ENCODE data around the gene PPP1R7. TPM values are rescaled to one million over a fixed set of nuclear protein-coding genes. Genes with fewer than 3 reads are reported as not detected.

PPP1R7 gene
- total RNA-seq, 1 experiment from 2014 or later: 45.4 TPM

GRCh38 chr2:241146286-241146685, 4.0 kb upstream of the PPP1R7 start:
- TF ChIP-seq CTCF (IDR thresholded peaks at IDR 0.05 in 2 of 3, conservative IDR thresholded peaks at IDR 0.05 in 1 of 3; ENCODE audit: borderline replicate concordance in 1 of 3, insufficient read depth in 1 of 3, low read depth in 2 of 3, low read length in 2 of 3) (no peak), ZNF274 (IDR thresholded peaks at IDR 0.05; ENCODE audit: low read depth, low read length) (no peak), ZFX (IDR thresholded peaks at IDR 0.05) (no peak), EGR1 (IDR thresholded peaks at IDR 0.05; ENCODE audit: low read depth) (no peak), SIN3A (IDR thresholded peaks at IDR 0.05; ENCODE audit: low read depth) (no peak)
- H3K4me2 ChIP-seq (ENCODE audit: low read length): no peak overlapping the region
- RAD21 ChIA-PET (ENCODE audit: low non-redundant PET in 1 of 2, low total read pairs in 2 of 2, uncharacterized antibody in 2 of 2, unreplicated experiment in 2 of 2): no interaction called here
- CTCF ChIA-PET: no interaction called here
- DNase-seq (ENCODE audit: low read depth, low spot score) (no peak), ATAC-seq (no peak)
- H3K9ac ChIP-seq (ENCODE audit: low read length): no peak overlapping the region
- POLR2A ChIA-PET: no interaction called here
- H3K27ac ChIP-seq (ENCODE audit: low read depth, low read length): no peak overlapping the region
- no peaks in the 10 kb centered on the region for H3K9me2 ChIP-seq (ENCODE audit: insufficient read depth)
- H4K20me1 ChIP-seq (ENCODE audit: insufficient read depth): no peaks in the 10 kb centered on the region
- no peaks in the 10 kb centered on the region; a peak in 2 of 4 replicates for H3K36me3 ChIP-seq (ENCODE audit: control insufficient read depth in 1 of 2, insufficient read depth in 2 of 2, low read length in 2 of 2)
- H3K4me3 ChIP-seq (replicated peaks in 1 of 2; ENCODE audit: low read depth in 1 of 2, low read length in 2 of 2): no peak overlapping the region
- no peaks in the 10 kb centered on the region for H3K9me3 ChIP-seq (ENCODE audit: control insufficient read depth in 1 of 2, insufficient read depth in 1 of 2, low read depth in 1 of 2, low read length in 2 of 2)
- no TSS peak for BruUV-seq (replicated peaks)
- H3K79me2 ChIP-seq (ENCODE audit: insufficient read depth, low read length): peaks cover 46% of the 10 kb centered on the region
- H2AFZ ChIP-seq (ENCODE audit: low read depth, low read length, poor library complexity, severe bottlenecking): no peak overlapping the region
- peaks cover 9 to 20% of the 10 kb centered on the region in 2 experiments; a peak in 3 of 4 replicates for H3K4me1 ChIP-seq (ENCODE audit: control insufficient read depth in 1 of 2, insufficient read depth in 2 of 2, low read length in 2 of 2)
- no peaks in the 10 kb centered on the region for H3K27me3 ChIP-seq (ENCODE audit: insufficient read depth, low read length)
- intact Hi-C loops (cut with micrococcal nuclease): no loop called here

- ChIA-PET CTCF (no interaction called here), POLR2A (no interaction called here), RAD21 (ENCODE audit: low non-redundant PET in 1 of 2, low total read pairs in 2 of 2, uncharacterized antibody in 2 of 2, unreplicated experiment in 2 of 2) (no interaction called here)
- TF ChIP-seq TCF7L2 (IDR thresholded peaks at IDR 0.05; ENCODE audit: borderline replicate concordance, extremely low read depth, insufficient read depth, insufficient read length): no peak
- TF ChIP-seq JUND (IDR thresholded peaks at IDR 0.05): no peak
- TF ChIP-seq POLR2AphosphoS5 (IDR thresholded peaks at IDR 0.05; ENCODE audit: low read depth, low read length): no peak
- TF ChIP-seq YY1 (IDR thresholded peaks at IDR 0.05; ENCODE audit: extremely low read depth, insufficient replicate concordance, low read depth, low read length): no peak
- no peak for TF ChIP-seq RAD21 (IDR thresholded peaks at IDR 0.05; ENCODE audit: low read depth)
- no peak for TF ChIP-seq SIN3A (IDR thresholded peaks at IDR 0.05; ENCODE audit: low read depth)
- TF ChIP-seq CTCF (IDR thresholded peaks at IDR 0.05 in 2 of 3, conservative IDR thresholded peaks at IDR 0.05 in 1 of 3; ENCODE audit: borderline replicate concordance in 1 of 3, insufficient read depth in 1 of 3, low read depth in 2 of 3, low read length in 2 of 3): no peak
- TF ChIP-seq EZH2 (IDR thresholded peaks at IDR 0.05): no peak
- no peak for TF ChIP-seq ZFX (IDR thresholded peaks at IDR 0.05)
- TF ChIP-seq CBX3 (IDR thresholded peaks at IDR 0.05; ENCODE audit: low read depth): no peak
- TF ChIP-seq CEBPB (IDR thresholded peaks at IDR 0.05; ENCODE audit: low read depth): no peak
- TF ChIP-seq EZH2phosphoT487 (IDR thresholded peaks at IDR 0.05; ENCODE audit: borderline replicate concordance): no peak
- TF ChIP-seq ZNF274 (IDR thresholded peaks at IDR 0.05; ENCODE audit: low read depth, low read length): no peak
- TF ChIP-seq ELF1 (IDR thresholded peaks at IDR 0.05; ENCODE audit: borderline replicate concordance, low read depth): no peak
- Histone ChIP-seq H3K27ac (ENCODE audit: low read depth, low read length) (no peak overlapping the region), H4K20me1 (ENCODE audit: insufficient read depth) (no peaks in the 10 kb centered on the region), H3K9me2 (ENCODE audit: insufficient read depth) (no peaks in the 10 kb centered on the region), H3K4me3 (replicated peaks in 1 of 2; ENCODE audit: low read depth in 1 of 2, low read length in 2 of 2) (no peak overlapping the region), H3K4me1 (ENCODE audit: control insufficient read depth in 1 of 2, insufficient read depth in 2 of 2, low read length in 2 of 2) (peaks cover 11 to 22% of the 10 kb centered on the region in 2 experiments; a peak in 3 of 4 replicates), H3K79me2 (ENCODE audit: insufficient read depth, low read length) (peaks cover 48% of the 10 kb centered on the region), H3K4me2 (ENCODE audit: low read length) (0 out of 2 replicates have a peak overlapping the region, but pooled peaks have one; percentile 99), H3K9ac (ENCODE audit: low read length) (no peak overlapping the region), H3K27me3 (ENCODE audit: insufficient read depth, low read length) (no peaks in the 10 kb centered on the region), H2AFZ (ENCODE audit: low read depth, low read length, poor library complexity, severe bottlenecking) (no peak overlapping the region), H3K9me3 (ENCODE audit: control insufficient read depth in 1 of 2, insufficient read depth in 1 of 2, low read depth in 1 of 2, low read length in 2 of 2) (no peaks in the 10 kb centered on the region), H3K36me3 (ENCODE audit: control insufficient read depth in 1 of 2, insufficient read depth in 2 of 2, low read length in 2 of 2) (no peaks in the 10 kb centered on the region; a peak in 1 of 4 replicates)
- intact Hi-C loops (cut with micrococcal nuclease): no loop called here
- DNase-seq (ENCODE audit: low read depth, low spot score): no peak
- no TSS peak for BruUV-seq (replicated peaks)
- ATAC-seq: no peak
These were observed 2.9 kb upstream of the PPP1R7 start for GRCh38 chr2:241147336-241147735.

Data from HCT116 (cell line).